Measurements from ENCODE around the gene OGG1.

Gene OGG1

GRCh38 chr3:9721015-9721699 lies 28.6 kb upstream of the OGG1 start:
- TF ChIP-seq POLR2A (IDR thresholded peaks at IDR 0.05; ENCODE audit: extremely low read depth, insufficient read length) (no peak), MYC (IDR thresholded peaks at IDR 0.05; ENCODE audit: low read depth, low read length) (no peak), MAX (IDR thresholded peaks at IDR 0.05; ENCODE audit: low read depth, low read length) (no peak)
- DNase-seq (ENCODE audit: low read depth) = no peak
- no peak overlapping the region for H3K4me3 ChIP-seq (ENCODE audit: low read depth, low read length)

GRCh38 chr3:9721700-9722060 lies 28.1 kb upstream of the OGG1 start:
- DNase-seq (ENCODE audit: low read depth) = peak; percentile 74

GRCh38 chr3:9725775-9726515 lies 23.8 kb upstream of the OGG1 start:
- H3K4me3 ChIP-seq (ENCODE audit: low read depth, low read length) = no peak overlapping the region
- TF ChIP-seq CTCF (IDR thresholded peaks at IDR 0.05; ENCODE audit: low read depth, low read length) (no peak), MYC (IDR thresholded peaks at IDR 0.05; ENCODE audit: low read depth, low read length) (no peak), MAX (IDR thresholded peaks at IDR 0.05; ENCODE audit: low read depth, low read length) (no peak)
- DNase-seq (ENCODE audit: low read depth) = no peak

More at GRCh38 chr3:9721700-9722060, 28.1 kb upstream of the OGG1 start:
- no peak overlapping the region for H3K4me3 ChIP-seq (ENCODE audit: low read depth, low read length)
- TF ChIP-seq CTCF (IDR thresholded peaks at IDR 0.05; ENCODE audit: low read depth, low read length) (no peak), MYC (IDR thresholded peaks at IDR 0.05; ENCODE audit: low read depth, low read length) (no peak)

GRCh38 chr3:9727041-9727595 lies 22.6 kb upstream of the OGG1 start:
- no peak overlapping the region for H3K4me3 ChIP-seq (ENCODE audit: low read depth, low read length)
- TF ChIP-seq CTCF (IDR thresholded peaks at IDR 0.05; ENCODE audit: low read depth, low read length) (peak; percentile 34), MAX (IDR thresholded peaks at IDR 0.05; ENCODE audit: low read depth, low read length) (no peak)
- peak; percentile 75 for DNase-seq (ENCODE audit: low read depth)

- H3K4me3 ChIP-seq (ENCODE audit: low read depth, low read length) = no peak overlapping the region
- peak; percentile 51 for DNase-seq (ENCODE audit: low read depth)
- no peak for TF ChIP-seq POLR2A (IDR thresholded peaks at IDR 0.05; ENCODE audit: extremely low read depth, insufficient read length)
- TF ChIP-seq MYC (IDR thresholded peaks at IDR 0.05; ENCODE audit: low read depth, low read length) = no peak
- no peak for TF ChIP-seq MAX (IDR thresholded peaks at IDR 0.05; ENCODE audit: low read depth, low read length)
- TF ChIP-seq CTCF (IDR thresholded peaks at IDR 0.05; ENCODE audit: low read depth, low read length) = no peak
Measured at GRCh38 chr3:9727743-9728142, 22.0 kb upstream of the OGG1 start.

- no peak for TF ChIP-seq MAX (IDR thresholded peaks at IDR 0.05; ENCODE audit: low read depth, low read length)
- TF ChIP-seq MYC (IDR thresholded peaks at IDR 0.05; ENCODE audit: low read depth, low read length) = no peak
- no peak for TF ChIP-seq CTCF (IDR thresholded peaks at IDR 0.05; ENCODE audit: low read depth, low read length)
- TF ChIP-seq POLR2A (IDR thresholded peaks at IDR 0.05; ENCODE audit: extremely low read depth, insufficient read length) = no peak
Measured at GRCh38 chr3:9729419-9729818, 20.3 kb upstream of the OGG1 start.

More at GRCh38 chr3:9729419-9729818, 20.3 kb upstream of the OGG1 start:
- H3K4me3 ChIP-seq (ENCODE audit: low read depth, low read length) = no peak overlapping the region
- no peak for DNase-seq (ENCODE audit: low read depth)

Data from NB4 (cell line).